ENCODE measurements around the gene CDC16. TPM values are rescaled to one million over a fixed set of nuclear protein-coding genes. Genes with fewer than 3 reads are reported as not detected.

The CDC16 gene
- total and polyA plus RNA-seq, 5 donors from 2014 or later, result 16.1 to 56.8 (median 22.1) TPM

DNA sequence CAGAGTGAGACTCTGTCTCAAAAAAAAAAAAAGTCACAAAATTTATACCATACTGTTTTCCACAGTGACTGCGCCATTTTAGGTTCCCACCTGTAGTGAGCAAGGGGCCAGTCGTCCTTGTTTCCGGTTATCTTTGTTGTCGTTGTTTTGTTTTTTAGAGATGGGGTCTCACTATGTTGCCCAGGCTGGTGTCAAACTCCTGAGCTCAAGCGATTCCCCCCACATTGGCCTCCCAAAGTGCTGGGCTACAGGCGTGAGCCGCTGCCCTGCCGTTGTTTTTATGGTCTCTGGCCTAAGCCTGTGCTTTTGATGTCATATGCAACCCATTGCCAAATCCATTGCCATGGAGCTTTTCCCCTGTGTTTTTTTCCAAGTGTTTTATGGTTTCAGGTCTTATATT, 50.0 kb downstream of the CDC16 start:
- Mint-ChIP-seq H3K4me3 (peak overlapping the region; percentile 27 to 61 (median 50)), H3K27ac (no peak overlapping the region), H3K36me3 (peaks cover 45% of the 10 kb centered on the region), H3K9me3 (no peaks in the 10 kb centered on the region), H3K27me3 (no peaks in the 10 kb centered on the region), H3K4me1 (peaks cover 26 to 68% (median 40%) of the 10 kb centered on the region in 4 donors)
- Histone ChIP-seq H3K27me3 (ENCODE audit: control insufficient read depth, insufficient read depth, low read length) (no peaks in the 10 kb centered on the region), H3K9me3 (ENCODE audit: control insufficient read depth in 2 of 2, low read length in 2 of 2) (no peaks in the 10 kb centered on the region), H3K4me3 (ENCODE audit: low read depth, low read length) (no peak overlapping the region), H3K36me3 (ENCODE audit: control insufficient read depth, insufficient read depth, low read length) (peaks cover 38% of the 10 kb centered on the region), H3K4me1 (ENCODE audit: control insufficient read depth, insufficient read depth, low read length, poor library complexity, severe bottlenecking) (peaks cover 36% of the 10 kb centered on the region), H3K27ac (ENCODE audit: insufficient read depth, low read length, poor library complexity, severe bottlenecking) (no peak overlapping the region)
- DNase-seq, result no peak
- no peak for ATAC-seq (ENCODE audit: low read depth in 2 of 2)

- H3K27ac Mint-ChIP-seq, result peak overlapping the region in 1 of 3 donors; percentile 50
- H3K36me3 Mint-ChIP-seq, result peaks cover 45% of the 10 kb centered on the region
Measured at GRCh38 chr13:114285166-114285808, 50.6 kb downstream of the CDC16 start.

DNA sequence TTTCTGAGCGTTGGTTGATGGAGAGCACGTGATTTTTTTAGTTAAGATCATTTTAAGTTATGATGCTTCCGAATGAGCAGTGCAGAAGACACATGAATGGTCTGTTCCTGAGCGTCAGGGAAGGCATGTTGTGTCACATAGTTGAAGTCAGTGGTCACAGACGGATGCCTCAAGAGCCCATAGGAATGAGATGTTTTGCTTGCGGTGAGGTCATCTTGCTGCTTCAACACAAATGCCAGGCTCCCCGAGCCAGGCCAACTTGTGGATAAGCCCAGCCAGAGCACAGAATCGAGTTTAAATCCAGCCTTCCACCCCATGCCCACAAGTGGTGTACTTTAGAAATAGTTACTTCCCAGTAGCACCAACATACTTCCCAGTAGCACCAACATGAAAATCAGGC, 52.1 kb downstream of the CDC16 start:
- H3K36me3 ChIP-seq (ENCODE audit: control insufficient read depth, insufficient read depth, low read length), result peaks cover 42% of the 10 kb centered on the region
- Mint-ChIP-seq H3K36me3 (peaks cover 51% of the 10 kb centered on the region), H3K27me3 (no peaks in the 10 kb centered on the region), H3K9me3 (no peaks in the 10 kb centered on the region), H3K4me1 (peaks cover 25 to 56% (median 31%) of the 10 kb centered on the region in 4 donors), H3K27ac (peak overlapping the region in 2 of 3 donors; percentile 11 to 30), H3K4me3 (no peak overlapping the region)
- H3K4me1 ChIP-seq (ENCODE audit: control insufficient read depth, insufficient read depth, low read length, poor library complexity, severe bottlenecking), result peaks cover 23% of the 10 kb centered on the region
- DNase-seq, result no peak
- H3K27me3 ChIP-seq (ENCODE audit: control insufficient read depth, insufficient read depth, low read length), result no peaks in the 10 kb centered on the region
- H3K9me3 ChIP-seq (ENCODE audit: control insufficient read depth in 2 of 2, low read length in 2 of 2), result no peaks in the 10 kb centered on the region
- no peak for ATAC-seq (ENCODE audit: low read depth in 2 of 2)
- H3K27ac ChIP-seq (ENCODE audit: insufficient read depth, low read length, poor library complexity, severe bottlenecking), result no peak overlapping the region
- H3K4me3 ChIP-seq (ENCODE audit: low read depth, low read length), result no peak overlapping the region

More at GRCh38 chr13:114285166-114285808, 50.6 kb downstream of the CDC16 start:
- H3K27me3 Mint-ChIP-seq, result no peaks in the 10 kb centered on the region
- ATAC-seq (ENCODE audit: low read depth in 2 of 2), result no peak
- H3K27ac ChIP-seq (ENCODE audit: insufficient read depth, low read length, poor library complexity, severe bottlenecking), result no peak overlapping the region
- H3K27me3 ChIP-seq (ENCODE audit: control insufficient read depth, insufficient read depth, low read length), result no peaks in the 10 kb centered on the region
- no peaks in the 10 kb centered on the region for H3K9me3 Mint-ChIP-seq
- H3K4me1 ChIP-seq (ENCODE audit: control insufficient read depth, insufficient read depth, low read length, poor library complexity, severe bottlenecking), result peaks cover 30% of the 10 kb centered on the region
- peak overlapping the region in 3 of 4 donors; percentile 54 to 61 (median 59) for H3K4me3 Mint-ChIP-seq
- no peak for DNase-seq
- H3K9me3 ChIP-seq (ENCODE audit: control insufficient read depth in 2 of 2, low read length in 2 of 2), result no peaks in the 10 kb centered on the region
- H3K4me1 Mint-ChIP-seq, result peaks cover 20 to 63% (median 36%) of the 10 kb centered on the region in 4 donors
- H3K36me3 ChIP-seq (ENCODE audit: control insufficient read depth, insufficient read depth, low read length), result peaks cover 42% of the 10 kb centered on the region
- no peak overlapping the region for H3K4me3 ChIP-seq (ENCODE audit: low read depth, low read length)

DNA sequence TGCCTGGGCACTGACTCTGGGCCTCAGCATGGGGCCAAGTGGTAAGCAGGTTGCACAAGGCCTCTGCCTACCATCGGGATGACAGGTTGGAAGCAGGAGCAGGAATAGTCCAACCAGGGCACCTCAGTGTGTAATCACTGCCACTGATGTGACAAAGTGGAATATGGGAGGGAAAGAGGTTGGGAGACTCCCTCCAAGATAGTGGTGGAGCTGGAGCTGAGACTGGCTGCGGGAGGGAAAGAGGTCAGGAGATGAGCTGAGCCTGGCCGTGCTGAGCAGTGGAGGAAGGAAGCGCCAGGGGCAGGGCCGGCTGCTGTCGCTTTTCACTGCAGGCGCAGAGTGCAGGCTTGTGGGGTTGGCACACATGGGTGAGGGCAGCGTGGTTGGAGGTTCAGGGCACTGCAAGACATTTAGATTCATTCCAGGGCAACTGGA, 53.5 kb downstream of the CDC16 start:
- Mint-ChIP-seq H3K36me3 (peaks cover 54% of the 10 kb centered on the region), H3K9me3 (no peaks in the 10 kb centered on the region), H3K4me1 (peaks cover 24 to 49% (median 30%) of the 10 kb centered on the region in 4 donors), H3K4me3 (peak overlapping the region in 1 of 4 donors; percentile 52), H3K27ac (peak overlapping the region in 1 of 3 donors; percentile 77), H3K27me3 (no peaks in the 10 kb centered on the region)
- ATAC-seq (ENCODE audit: low read depth in 2 of 2) (no peak), DNase-seq (no peak)
- Histone ChIP-seq H3K36me3 (ENCODE audit: control insufficient read depth, insufficient read depth, low read length) (peaks cover 50% of the 10 kb centered on the region), H3K27ac (ENCODE audit: insufficient read depth, low read length, poor library complexity, severe bottlenecking) (no peak overlapping the region), H3K9me3 (ENCODE audit: control insufficient read depth in 2 of 2, low read length in 2 of 2) (no peaks in the 10 kb centered on the region), H3K4me1 (ENCODE audit: control insufficient read depth, insufficient read depth, low read length, poor library complexity, severe bottlenecking) (peaks cover 11% of the 10 kb centered on the region), H3K4me3 (ENCODE audit: low read depth, low read length) (no peak overlapping the region), H3K27me3 (ENCODE audit: control insufficient read depth, insufficient read depth, low read length) (no peaks in the 10 kb centered on the region)

DNA sequence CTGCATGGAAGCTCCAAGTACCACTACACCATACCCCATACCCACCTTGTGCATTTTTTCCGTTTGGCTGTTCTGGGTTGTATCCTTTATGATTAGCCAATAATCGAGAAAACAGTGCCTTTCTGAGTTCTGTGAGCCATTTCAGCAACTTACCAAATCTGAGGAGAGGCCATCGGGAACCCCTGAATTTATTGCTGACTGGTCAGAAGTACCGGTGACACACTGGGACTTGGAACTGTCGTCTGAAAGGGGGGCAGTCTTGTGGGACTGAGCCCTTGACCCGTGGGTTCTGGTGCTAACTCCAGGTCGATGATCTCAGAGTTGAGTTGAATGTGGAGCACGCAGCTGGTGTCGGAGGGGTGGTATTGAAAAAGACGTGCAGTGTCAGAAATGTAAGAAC, 61.8 kb downstream of the CDC16 start:
- H3K4me1 Mint-ChIP-seq, result peaks cover 2 to 11% (median 7%) of the 10 kb centered on the region in 4 donors
- no peaks in the 10 kb centered on the region for H3K27me3 ChIP-seq (ENCODE audit: control insufficient read depth, insufficient read depth, low read length)
- H3K4me1 ChIP-seq (ENCODE audit: control insufficient read depth, insufficient read depth, low read length, poor library complexity, severe bottlenecking), result no peaks in the 10 kb centered on the region
- no peak overlapping the region for H3K27ac Mint-ChIP-seq
- no peak for DNase-seq
- H3K36me3 ChIP-seq (ENCODE audit: control insufficient read depth, insufficient read depth, low read length), result peaks cover 31% of the 10 kb centered on the region
- H3K9me3 ChIP-seq (ENCODE audit: control insufficient read depth in 2 of 2, low read length in 2 of 2), result no peaks in the 10 kb centered on the region
- H3K9me3 Mint-ChIP-seq, result no peaks in the 10 kb centered on the region
- peaks cover 30% of the 10 kb centered on the region for H3K36me3 Mint-ChIP-seq
- no peak overlapping the region for H3K4me3 Mint-ChIP-seq
- no peak for ATAC-seq (ENCODE audit: low read depth in 2 of 2)
- H3K27me3 Mint-ChIP-seq, result no peaks in the 10 kb centered on the region
- no peak overlapping the region for H3K27ac ChIP-seq (ENCODE audit: insufficient read depth, low read length, poor library complexity, severe bottlenecking)
- no peak overlapping the region for H3K4me3 ChIP-seq (ENCODE audit: low read depth, low read length)

- ATAC-seq (ENCODE audit: low read depth in 2 of 2) (no peak), DNase-seq (no peak)
- no peak overlapping the region for H3K4me3 Mint-ChIP-seq
- H3K27me3 Mint-ChIP-seq, result no peaks in the 10 kb centered on the region
- no peaks in the 10 kb centered on the region for H3K9me3 Mint-ChIP-seq
- peaks cover 26% of the 10 kb centered on the region for H3K36me3 Mint-ChIP-seq
- H3K27ac ChIP-seq (ENCODE audit: insufficient read depth, low read length, poor library complexity, severe bottlenecking), result no peak overlapping the region
- no peak overlapping the region for H3K4me3 ChIP-seq (ENCODE audit: low read depth, low read length)
- no peaks in the 10 kb centered on the region for H3K9me3 ChIP-seq (ENCODE audit: control insufficient read depth in 2 of 2, low read length in 2 of 2)
- H3K27me3 ChIP-seq (ENCODE audit: control insufficient read depth, insufficient read depth, low read length), result no peaks in the 10 kb centered on the region
- no peaks in the 10 kb centered on the region for H3K4me1 ChIP-seq (ENCODE audit: control insufficient read depth, insufficient read depth, low read length, poor library complexity, severe bottlenecking)
- peaks cover 35% of the 10 kb centered on the region for H3K36me3 ChIP-seq (ENCODE audit: control insufficient read depth, insufficient read depth, low read length)
- H3K27ac Mint-ChIP-seq, result no peak overlapping the region
- peaks cover 2 to 9% (median 6%) of the 10 kb centered on the region in 4 donors for H3K4me1 Mint-ChIP-seq
Measured at GRCh38 chr13:114296902-114297301, 62.2 kb downstream of the CDC16 start.

- Histone ChIP-seq H3K9me3 (ENCODE audit: control insufficient read depth in 2 of 2, low read length in 2 of 2) (no peaks in the 10 kb centered on the region), H3K36me3 (ENCODE audit: control insufficient read depth, insufficient read depth, low read length) (peaks cover 38% of the 10 kb centered on the region), H3K4me1 (ENCODE audit: control insufficient read depth, insufficient read depth, low read length, poor library complexity, severe bottlenecking) (no peaks in the 10 kb centered on the region), H3K27ac (ENCODE audit: insufficient read depth, low read length, poor library complexity, severe bottlenecking) (no peak overlapping the region), H3K27me3 (ENCODE audit: control insufficient read depth, insufficient read depth, low read length) (no peaks in the 10 kb centered on the region), H3K4me3 (ENCODE audit: low read depth, low read length) (no peak overlapping the region)
- no peak overlapping the region for H3K27ac Mint-ChIP-seq
- H3K27me3 Mint-ChIP-seq, result no peaks in the 10 kb centered on the region
- DNase-seq (no peak), ATAC-seq (ENCODE audit: low read depth in 2 of 2) (no peak)
- H3K4me1 Mint-ChIP-seq, result peaks cover 0 to 7% (median 5%) of the 10 kb centered on the region in 4 donors
- no peaks in the 10 kb centered on the region for H3K9me3 Mint-ChIP-seq
- H3K4me3 Mint-ChIP-seq, result no peak overlapping the region
- peaks cover 16% of the 10 kb centered on the region for H3K36me3 Mint-ChIP-seq
Measured at GRCh38 chr13:114298866-114299265, 64.2 kb downstream of the CDC16 start.

Data from CD4-positive, CD25-positive, alpha-beta regulatory T cell (primary cell).